Muscle of leg (tissue), 11 donors: ENCODE measurements around the gene DVL3. TPM values are rescaled to one million over a fixed set of nuclear protein-coding genes. Genes with fewer than 3 reads are reported as not detected.
A peak's percentile ranks its signal among the peaks of the same experiment; 100 is the strongest.

Experiments
- DNase-seq: peaks from one replicate; pipeline ENCODE4 v3.0.0; 2013
- H3K27ac ChIP-seq: one replicate; pipeline ENCODE4 v1.5.1; 2013; ENCODE audit warnings: mild to moderate bottlenecking, low read length, control low read depth
- H3K27me3 ChIP-seq: one replicate; pipeline ENCODE4 v1.6.1; 2013; ENCODE audit warnings: low read length; ENCODE audit not compliant: control insufficient read depth, insufficient read depth
- H3K36me3 ChIP-seq: one replicate; pipeline ENCODE4 v1.6.1; 2013; ENCODE audit warnings: low read length; ENCODE audit not compliant: control insufficient read depth, insufficient read depth
- H3K4me1 ChIP-seq: one replicate; pipeline ENCODE4 v1.6.1; 2013; ENCODE audit warnings: low read length; ENCODE audit not compliant: control insufficient read depth, insufficient read depth
- H3K4me3 ChIP-seq: one replicate; pipeline ENCODE4 v1.5.1; 2013; ENCODE audit warnings: low read length, control low read depth
- H3K9me3 ChIP-seq: replicated peaks from 2 replicates; pipeline ENCODE4 v1.6.1; 2013; ENCODE audit warnings: low read depth, low read length; ENCODE audit not compliant: control insufficient read depth
- WGBS: methylation state at CpG from one replicate; pipeline ENCODE4 v1.1.5; 2013; ENCODE audit warnings: missing lambda C conversion rate; ENCODE audit not compliant: insufficient coverage; 5-methylcytosine and 5-hydroxymethylcytosine counted together
- polyA plus RNA-seq, 8 donors: library from polyadenylated mRNA; unstranded; fragments of 120-200 nt; gene quantifications; one replicate each; pipeline versions ENCODE4 v1.2.1 to v1.2.3, GENCODE V29; 2013; ENCODE audit warnings: inconsistent platforms in 1 of 8, low replicate concordance in 1 of 8; ENCODE audit not compliant: insufficient read length in 8 of 8, insufficient read depth in 1 of 8
- total RNA-seq: library from RNA; stranded (reverse); fragments of 120-200 nt; gene quantifications from one replicate; pipeline ENCODE4 v1.2.4, GENCODE V29; 2013

DVL3 gene
- total and polyA plus RNA-seq, 9 donors: 37.1 to 96.9 (median 86.8) TPM

DNA sequence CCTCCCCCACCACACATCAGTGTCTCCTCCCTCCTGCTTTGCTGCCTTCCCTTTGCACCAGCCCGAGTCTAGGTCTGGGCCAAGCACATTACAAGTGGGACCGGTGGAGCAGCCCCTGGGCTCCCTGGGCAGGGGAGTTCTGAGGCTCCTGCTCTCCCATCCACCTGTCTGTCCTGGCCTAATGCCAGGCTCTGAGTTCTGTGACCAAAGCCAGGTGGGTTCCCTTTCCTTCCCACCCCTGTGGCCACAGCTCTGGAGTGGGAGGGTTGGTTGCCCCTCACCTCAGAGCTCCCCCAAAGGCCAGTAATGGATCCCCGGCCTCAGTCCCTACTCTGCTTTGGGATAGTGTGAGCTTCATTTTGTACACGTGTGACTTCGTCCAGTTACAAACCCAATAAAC lies 28.5 kb downstream of the DVL3 start:
- no peaks in the 10 kb centered on the region for H3K9me3 ChIP-seq
- peaks cover 73% of the 10 kb centered on the region for H3K36me3 ChIP-seq
- H3K4me1 ChIP-seq: peaks cover 14% of the 10 kb centered on the region
- 60% methylated on average over 1 of the region's 5 CpGs for WGBS
- H3K27ac ChIP-seq: no peak overlapping the region
- no peak overlapping the region for H3K4me3 ChIP-seq
- DNase-seq: no peak
- no peaks in the 10 kb centered on the region for H3K27me3 ChIP-seq

DNA sequence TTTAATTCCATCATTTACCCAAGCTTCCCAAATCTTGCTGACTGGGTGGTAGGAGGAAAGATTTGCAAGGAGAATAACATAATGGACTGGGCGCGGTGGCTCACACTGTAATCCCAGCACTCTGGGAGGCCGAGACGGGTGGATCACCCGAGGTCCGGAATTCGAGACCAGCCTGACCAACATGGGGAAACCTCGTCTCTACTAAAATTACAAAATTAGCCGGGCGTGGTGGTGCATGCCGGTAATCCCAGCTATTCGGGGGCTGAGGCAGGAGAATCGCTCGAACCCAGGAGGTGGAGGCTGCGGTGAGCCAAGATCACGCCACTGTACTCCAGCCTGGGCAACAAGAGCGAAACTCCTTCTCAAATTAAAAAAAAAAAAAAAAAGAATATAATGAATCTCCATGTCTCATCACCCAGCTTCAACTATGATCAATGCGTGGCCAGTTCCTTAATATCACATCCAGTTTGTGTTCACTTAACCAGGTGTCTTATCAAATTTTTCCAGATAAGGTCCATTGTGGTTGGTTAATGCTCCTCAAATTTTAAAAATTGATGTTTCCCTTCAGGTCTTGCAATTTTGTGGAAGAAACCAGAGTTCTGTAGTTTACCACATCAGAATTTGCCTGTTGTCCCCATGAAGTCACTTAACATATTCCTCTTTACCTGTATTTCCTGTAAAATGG lies 29.5 kb downstream of the DVL3 start:
- Histone ChIP-seq H3K4me1 (peaks cover 14% of the 10 kb centered on the region), H3K9me3 (no peaks in the 10 kb centered on the region), H3K36me3 (peaks cover 73% of the 10 kb centered on the region), H3K27me3 (no peaks in the 10 kb centered on the region), H3K27ac (peak overlapping the region; percentile 76), H3K4me3 (no peak overlapping the region)
- WGBS: 96% methylated on average over 5 of the region's 18 CpGs
- no peak for DNase-seq

DNA sequence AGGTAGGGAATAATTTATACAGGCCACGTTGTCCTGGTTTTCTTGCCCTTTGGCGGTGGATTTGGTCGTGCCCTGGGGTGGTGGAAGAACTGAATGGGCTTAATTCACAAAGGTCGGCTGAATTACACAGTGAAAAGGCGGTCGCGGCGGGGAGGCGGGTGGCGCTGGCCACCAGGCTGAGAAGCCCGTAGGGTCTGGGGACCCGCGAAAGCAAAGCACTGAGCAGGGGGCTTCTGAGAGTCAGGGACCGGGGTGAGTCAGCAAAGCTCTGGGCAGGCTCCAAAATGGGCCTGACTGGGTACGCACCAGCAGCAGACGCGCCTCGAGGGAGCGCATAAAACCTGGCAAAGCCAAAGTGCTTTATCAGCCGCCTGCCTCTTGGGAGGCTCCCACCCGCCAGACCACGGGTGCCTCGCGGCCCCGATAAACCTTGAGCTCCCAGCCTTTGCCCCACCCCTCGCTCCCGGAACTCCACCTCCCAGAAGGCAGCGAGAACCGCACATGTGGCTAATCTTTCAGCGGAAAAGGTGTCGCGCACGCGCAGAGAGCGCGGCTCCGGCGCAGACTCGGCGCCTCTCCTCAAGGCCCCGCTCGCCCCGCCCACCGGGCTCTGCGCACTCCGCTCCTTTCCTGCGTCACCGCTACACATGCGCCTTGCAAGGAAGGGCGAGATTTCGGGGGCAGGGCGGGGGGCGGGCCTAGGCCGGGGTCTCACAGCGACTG lies 30.4 kb downstream of the DVL3 start:
- Histone ChIP-seq H3K4me1 (peaks cover 14% of the 10 kb centered on the region), H3K36me3 (peaks cover 70% of the 10 kb centered on the region), H3K27me3 (no peaks in the 10 kb centered on the region), H3K4me3 (peak overlapping the region; percentile 92), H3K9me3 (no peaks in the 10 kb centered on the region), H3K27ac (peak overlapping the region; percentile 76)
- peak; percentile 100 for DNase-seq
- 1% methylated on average over 54 of the region's 55 CpGs for WGBS

DNA sequence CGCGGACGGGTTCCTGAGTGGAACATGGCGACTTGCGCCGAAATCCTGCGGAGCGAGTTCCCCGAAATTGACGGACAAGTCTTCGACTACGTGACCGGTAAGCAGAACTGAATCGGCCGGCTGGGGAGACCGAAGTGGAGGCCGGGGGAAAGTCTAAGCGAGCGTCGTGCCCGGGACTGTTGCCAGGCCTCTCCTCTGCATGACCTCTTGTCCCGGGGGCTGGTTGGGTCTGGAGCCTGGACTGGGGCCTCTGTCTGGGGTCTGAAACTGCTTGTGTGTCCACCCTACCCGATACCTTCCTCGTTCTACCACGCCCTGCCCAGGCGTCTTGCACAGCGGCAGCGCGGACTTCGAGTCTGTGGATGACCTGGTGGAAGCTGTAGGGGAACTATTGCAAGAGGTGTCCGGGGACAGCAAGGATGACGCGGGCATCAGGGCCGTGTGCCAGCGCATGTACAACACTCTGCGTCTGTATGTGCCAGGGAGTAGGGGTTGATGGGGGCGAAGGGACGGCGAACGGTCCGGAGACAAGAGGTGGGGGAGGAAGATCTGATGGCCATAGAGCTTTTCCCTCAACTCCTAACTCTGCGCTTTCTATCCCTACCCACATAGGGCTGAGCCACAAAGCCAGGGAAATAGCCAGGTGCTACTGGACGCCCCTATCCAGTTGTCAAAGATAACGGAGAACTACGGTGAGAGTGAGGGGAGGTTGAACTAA lies 31.2 kb downstream of the DVL3 start, which contains the start of gene ABCF3:
ABCF3 (plus strand) TSS at position 16 of the 718 bp plus-strand sequence; CDS start at position 25, 9 bp downstream.
- Histone ChIP-seq H3K36me3 (peaks cover 69% of the 10 kb centered on the region), H3K27me3 (no peaks in the 10 kb centered on the region), H3K9me3 (no peaks in the 10 kb centered on the region), H3K4me3 (peak within 1 kb of the TSS; percentile 92), H3K27ac (peak within 1 kb of the TSS; percentile 76), H3K4me1 (peaks cover 14% of the 10 kb centered on the region)
- 0% methylated on average over 25 of the region's 45 CpGs for WGBS
- DNase-seq: no peak

DNA sequence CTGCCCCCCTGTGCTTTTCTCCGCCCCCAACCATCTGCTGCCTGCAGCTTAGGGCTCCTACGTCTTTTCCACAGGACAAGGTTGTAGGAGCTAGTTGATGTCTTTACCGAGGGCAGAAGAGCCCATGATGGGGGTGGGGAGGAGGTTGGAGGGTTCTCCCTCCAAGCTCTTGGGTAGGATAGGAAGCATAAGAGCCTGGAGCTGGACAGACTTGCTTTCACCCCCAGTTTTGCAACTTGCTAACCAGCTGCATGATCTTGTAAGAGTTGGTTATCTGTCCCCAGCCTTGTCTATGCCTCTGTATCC lies 31.7 kb downstream of the DVL3 start:
- no peaks in the 10 kb centered on the region for H3K9me3 ChIP-seq
- H3K4me1 ChIP-seq: peaks cover 14% of the 10 kb centered on the region
- H3K36me3 ChIP-seq: peaks cover 69% of the 10 kb centered on the region
- H3K27me3 ChIP-seq: no peaks in the 10 kb centered on the region
- H3K4me3 ChIP-seq: peak overlapping the region; percentile 92
- DNase-seq: no peak
- WGBS: 0% methylated on average over 1 of the region's 3 CpGs
- no peak overlapping the region for H3K27ac ChIP-seq

DNA sequence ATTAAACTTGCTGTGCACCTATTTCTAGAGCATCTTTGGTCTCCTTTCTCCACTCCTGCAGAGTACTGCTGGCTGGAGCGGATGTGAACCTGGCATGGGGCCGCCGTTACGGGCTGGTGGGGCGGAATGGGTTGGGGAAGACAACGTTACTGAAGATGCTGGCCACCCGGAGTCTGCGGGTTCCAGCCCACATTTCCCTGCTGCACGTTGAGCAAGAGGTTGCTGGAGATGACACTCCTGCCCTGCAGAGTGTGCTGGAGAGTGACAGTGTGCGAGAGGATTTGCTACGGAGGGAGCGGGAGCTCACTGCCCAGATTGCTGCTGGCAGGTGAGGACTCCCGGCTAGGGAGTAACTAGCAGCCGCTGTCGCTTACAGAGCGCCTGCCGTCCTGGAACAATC lies 32.9 kb downstream of the DVL3 start:
- Histone ChIP-seq H3K27ac (no peak overlapping the region), H3K4me1 (peaks cover 14% of the 10 kb centered on the region), H3K36me3 (peaks cover 68% of the 10 kb centered on the region), H3K9me3 (no peaks in the 10 kb centered on the region), H3K27me3 (no peaks in the 10 kb centered on the region), H3K4me3 (no peak overlapping the region)
- WGBS: 90% methylated on average over 16 of the region's 17 CpGs
- no peak for DNase-seq

DNA sequence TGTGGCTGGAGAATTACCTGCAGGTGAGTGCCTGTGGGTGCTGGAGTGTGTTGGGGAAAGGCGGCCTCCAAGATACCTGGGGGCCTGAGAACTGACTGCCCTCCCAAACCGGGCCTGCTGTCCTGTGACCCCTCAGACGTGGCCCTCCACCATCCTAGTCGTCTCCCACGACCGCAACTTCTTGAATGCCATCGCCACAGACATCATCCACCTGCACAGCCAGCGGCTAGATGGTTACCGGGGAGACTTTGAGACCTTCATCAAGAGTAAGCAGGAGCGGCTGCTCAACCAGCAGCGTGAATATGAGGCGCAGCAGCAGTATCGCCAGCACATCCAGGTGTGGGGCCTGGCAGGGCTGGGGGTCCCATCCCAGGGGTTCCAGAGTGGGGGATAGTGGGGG lies 34.2 kb downstream of the DVL3 start:
- Histone ChIP-seq H3K27me3 (no peaks in the 10 kb centered on the region), H3K9me3 (no peaks in the 10 kb centered on the region), H3K4me1 (peaks cover 14% of the 10 kb centered on the region), H3K36me3 (peaks cover 68% of the 10 kb centered on the region), H3K4me3 (no peak overlapping the region), H3K27ac (no peak overlapping the region)
- 92% methylated on average over 10 of the region's 13 CpGs for WGBS
- no peak for DNase-seq

DNA sequence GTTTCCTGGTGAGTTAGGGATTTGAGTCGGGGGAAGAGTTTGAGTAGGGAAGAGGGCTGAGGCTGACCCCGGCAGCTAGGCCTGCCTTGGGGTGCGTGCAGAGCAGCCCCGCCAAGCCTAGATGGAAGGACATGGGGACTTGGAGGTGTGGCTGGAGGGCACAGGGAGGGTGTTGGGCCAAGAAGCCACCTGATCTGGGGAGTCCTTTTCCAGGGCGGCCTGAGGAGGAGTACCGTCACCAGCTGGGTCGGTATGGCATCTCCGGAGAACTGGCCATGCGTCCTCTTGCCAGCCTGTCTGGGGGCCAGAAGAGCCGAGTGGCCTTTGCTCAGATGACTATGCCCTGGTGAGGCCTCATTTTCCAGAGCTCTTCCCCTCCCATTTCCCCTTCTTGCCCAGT lies 37.7 kb downstream of the DVL3 start:
- Histone ChIP-seq H3K27me3 (no peaks in the 10 kb centered on the region), H3K4me3 (no peak overlapping the region), H3K27ac (no peak overlapping the region), H3K36me3 (peaks cover 72% of the 10 kb centered on the region), H3K4me1 (no peaks in the 10 kb centered on the region), H3K9me3 (no peaks in the 10 kb centered on the region)
- WGBS: 92% methylated on average over 10 of the region's 10 CpGs
- no peak for DNase-seq

DNA sequence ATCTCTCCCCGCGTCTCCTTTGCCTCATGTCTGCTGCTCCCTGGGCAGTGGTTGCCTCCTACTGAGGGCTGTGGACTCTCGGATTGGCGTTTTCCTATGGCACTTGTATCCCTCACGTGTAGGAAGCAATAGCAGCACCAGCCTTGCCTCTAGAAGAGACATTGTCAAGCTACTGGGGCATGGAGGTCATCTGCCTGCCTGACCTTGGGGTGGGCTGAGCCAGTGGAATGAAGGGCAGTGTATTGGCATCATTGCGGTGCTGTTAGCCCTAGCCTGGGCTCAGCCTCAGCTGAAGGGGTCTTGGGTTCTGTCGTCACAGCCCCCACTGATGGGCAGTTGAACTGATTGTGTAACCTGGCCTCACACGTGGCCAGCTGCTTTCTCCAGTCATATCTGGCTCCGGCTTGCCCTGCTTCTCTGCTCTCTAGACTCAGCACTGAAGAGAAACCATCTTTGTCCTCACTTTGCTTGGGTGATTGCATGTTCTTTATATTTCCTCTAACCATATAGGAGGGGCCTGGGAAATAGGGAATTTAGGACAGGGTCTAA lies 38.9 kb downstream of the DVL3 start:
- no peak overlapping the region for H3K27ac ChIP-seq
- no peaks in the 10 kb centered on the region for H3K9me3 ChIP-seq
- peaks cover 61% of the 10 kb centered on the region for H3K36me3 ChIP-seq
- no peak for DNase-seq
- 90% methylated on average over 6 of the region's 9 CpGs for WGBS
- H3K4me3 ChIP-seq: no peak overlapping the region
- H3K27me3 ChIP-seq: no peaks in the 10 kb centered on the region
- no peaks in the 10 kb centered on the region for H3K4me1 ChIP-seq

DNA sequence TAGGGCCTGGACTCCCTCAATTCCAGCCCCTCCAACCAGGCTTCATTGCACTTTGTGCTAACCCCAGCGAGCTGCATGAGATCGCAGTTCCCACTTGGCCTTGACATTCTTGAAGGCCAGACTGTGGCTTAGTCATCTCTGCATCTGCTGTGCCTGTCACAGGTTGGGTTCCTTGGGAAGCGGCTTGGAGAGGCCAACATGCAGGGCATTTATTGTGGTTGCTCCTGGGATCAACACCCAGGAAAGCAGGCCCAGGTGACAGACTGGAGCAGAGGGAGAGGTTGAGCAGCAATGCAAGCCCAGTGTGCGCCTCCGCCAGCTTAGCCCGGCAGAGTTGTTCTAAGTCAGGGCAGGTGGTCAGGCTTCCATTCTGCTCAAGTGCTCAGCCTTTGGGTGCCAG lies 41.4 kb downstream of the DVL3 start:
- DNase-seq: no peak
- Histone ChIP-seq H3K4me3 (no peak overlapping the region), H3K27me3 (no peaks in the 10 kb centered on the region), H3K4me1 (no peaks in the 10 kb centered on the region), H3K9me3 (no peaks in the 10 kb centered on the region), H3K27ac (no peak overlapping the region), H3K36me3 (peaks cover 40% of the 10 kb centered on the region)
- WGBS: 98% methylated on average over 6 of the region's 6 CpGs
